Activated T-helper 1 cell treated with anti-CD3 and anti-CD28 coated beads, Interleukin-12 subunit alpha, Interleukin-12 subunit beta, Interleukin-2, Interleukin-4 antibody, amounts not matched to agents 30 ng/mL and 10 ng/mL and 1 ng/mL, durations not matched to agents 14 hours and 24 hours and 36 hours (primary cell): ENCODE results near the gene MARK4. TPM values are rescaled to one million over a fixed set of nuclear protein-coding genes. Genes with fewer than 3 reads are reported as not detected.
"Not testable (repeated sequence)": the region's sequence is repeated elsewhere in the genome, so short reads cannot be mapped to it uniquely, and the experiment has no call there.

Experiments
- DNase-seq: peaks from one replicate; pipeline ENCODE4 v3.0.0; 2021; ENCODE audit warnings: low spot score
- H3K27ac Mint-ChIP-seq: one replicate; pipeline ENCODE4 v1.8.0; 2021; ENCODE audit warnings: mild to moderate bottlenecking, mixed read lengths
- H3K27me3 Mint-ChIP-seq: one replicate; pipeline ENCODE4 v1.8.0; 2022; ENCODE audit warnings: mild to moderate bottlenecking, moderate library complexity, mixed read lengths; ENCODE audit not compliant: insufficient read depth
- H3K36me3 Mint-ChIP-seq: one replicate; pipeline ENCODE4 v1.8.0; 2021; ENCODE audit warnings: low read depth, mixed read lengths
- H3K4me1 Mint-ChIP-seq: one replicate; pipeline ENCODE4 v1.8.0; 2021; ENCODE audit warnings: low read depth, mixed read lengths
- H3K4me3 Mint-ChIP-seq: one replicate; pipeline ENCODE4 v1.8.0; 2021; ENCODE audit warnings: mild to moderate bottlenecking, moderate library complexity, mixed read lengths
- H3K9me3 Mint-ChIP-seq: one replicate; pipeline ENCODE4 v1.8.0; 2021; ENCODE audit warnings: mixed read lengths
- intact Hi-C: fragments of 100-400 bp; cut with micrococcal nuclease; formaldehyde crosslinking; loops from one replicate; pipeline ENCODE4 v1.15.1; 2024
- total RNA-seq: library from RNA; stranded (reverse); gene quantifications from 2 replicates; pipeline ENCODE4 v1.2.3, GENCODE V29; 2022

The MARK4 gene
- total RNA-seq, 1 donor from 2014 or later: 27.2 TPM

DNA sequence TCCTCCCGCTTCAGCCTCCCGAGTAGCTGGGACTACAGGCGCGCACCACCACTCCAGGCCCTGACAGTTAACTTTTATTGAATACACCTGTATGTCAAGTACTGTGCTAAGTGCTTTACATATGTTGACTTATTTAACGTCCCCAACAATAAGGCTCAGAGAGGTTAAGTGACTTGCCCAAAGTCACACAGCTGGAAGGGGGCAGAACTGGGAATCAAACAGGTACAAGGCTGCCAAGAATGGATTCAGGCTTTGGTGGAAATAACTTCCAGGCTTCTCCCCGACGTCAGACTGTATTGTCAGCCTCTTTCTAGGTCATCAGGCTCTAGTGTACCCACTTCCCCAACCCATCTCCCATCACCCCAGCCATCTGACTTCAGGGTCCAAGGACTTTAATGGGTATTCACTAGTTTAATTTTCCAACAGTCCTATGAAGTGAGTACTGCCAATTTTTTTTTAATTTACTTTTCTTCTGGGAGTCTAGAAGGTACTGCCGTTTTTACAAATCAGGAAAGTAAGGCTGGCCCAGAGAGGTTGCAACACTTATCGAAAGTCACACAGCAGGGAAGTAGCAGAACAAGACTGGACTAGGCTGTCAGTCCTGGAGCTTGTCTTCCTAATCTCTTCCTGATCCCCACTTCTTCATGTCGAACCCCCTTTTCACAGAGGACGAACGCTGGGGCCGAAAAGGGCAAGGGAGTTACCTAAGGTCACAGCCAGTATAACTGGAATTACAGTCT lies 76.5 kb downstream of the MARK4 start:
- H3K27me3 Mint-ChIP-seq: peaks cover 21% of the 10 kb centered on the region
- H3K4me1 Mint-ChIP-seq: no peaks in the 10 kb centered on the region
- H3K27ac Mint-ChIP-seq: no peak overlapping the region
- no peaks in the 10 kb centered on the region for H3K9me3 Mint-ChIP-seq
- intact Hi-C loops: no loop called here
- H3K36me3 Mint-ChIP-seq: no peaks in the 10 kb centered on the region
- no peak overlapping the region for H3K4me3 Mint-ChIP-seq
- DNase-seq: no peak

DNA sequence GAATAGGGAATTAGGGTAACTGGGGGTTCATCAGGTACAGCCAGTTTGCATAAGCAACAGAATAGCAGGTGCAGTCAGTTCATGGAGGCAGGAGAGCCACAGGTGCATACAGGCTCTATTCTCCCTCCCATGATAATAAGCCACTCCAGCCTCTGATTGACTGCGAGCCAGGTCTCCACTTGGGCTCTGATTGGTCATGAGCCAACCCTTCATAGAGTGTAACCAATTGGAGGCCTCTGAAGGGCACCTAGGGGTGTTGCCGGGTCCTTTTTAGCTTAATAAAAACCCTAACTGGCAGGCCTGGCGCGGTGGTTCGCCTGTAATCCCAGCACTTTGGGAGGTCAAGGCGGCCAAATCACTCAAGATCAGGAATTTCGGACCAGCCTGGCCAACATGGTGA lies 80.3 kb downstream of the MARK4 start:
- no peaks in the 10 kb centered on the region for H3K4me1 Mint-ChIP-seq
- H3K9me3 Mint-ChIP-seq: no peaks in the 10 kb centered on the region
- H3K27me3 Mint-ChIP-seq: peaks cover 6% of the 10 kb centered on the region
- H3K4me3 Mint-ChIP-seq: no peak overlapping the region
- no peak overlapping the region for H3K27ac Mint-ChIP-seq
- H3K36me3 Mint-ChIP-seq: no peaks in the 10 kb centered on the region
- DNase-seq: no peak
- intact Hi-C loops: no loop called here

DNA sequence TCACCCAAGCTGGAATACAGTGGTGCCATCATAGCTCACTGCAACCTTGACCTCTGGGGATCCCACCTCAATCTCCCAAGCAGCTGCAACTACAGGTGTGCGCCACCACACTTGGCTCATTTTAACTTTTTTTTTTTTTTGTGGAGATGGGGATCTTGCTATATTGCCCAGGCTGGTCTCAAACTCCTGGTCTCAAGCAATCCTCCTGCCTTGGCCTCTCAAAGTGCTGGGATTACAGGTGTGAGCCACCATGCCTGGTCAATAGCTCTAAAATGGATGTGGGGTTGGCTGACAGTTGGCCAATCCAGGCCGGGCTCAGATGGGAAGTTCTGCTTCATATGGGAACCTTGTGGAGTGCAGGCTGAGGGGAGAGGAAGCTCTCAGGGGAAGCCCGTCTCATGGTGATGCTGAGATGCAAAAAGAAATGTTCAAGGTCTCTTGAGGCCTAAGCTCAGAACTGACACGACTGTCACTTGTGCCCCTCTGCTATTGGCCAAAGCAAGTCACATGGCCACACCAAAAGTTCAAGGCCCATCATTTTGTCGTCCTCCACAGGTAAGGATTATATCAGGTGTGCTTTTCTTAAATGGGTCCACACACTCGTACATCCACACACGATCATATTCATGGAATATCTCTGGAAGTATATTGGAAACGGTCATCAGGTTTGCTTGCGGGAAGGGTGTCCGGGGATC lies 82.7 kb downstream of the MARK4 start:
- Mint-ChIP-seq H3K4me1 (no peaks in the 10 kb centered on the region), H3K27ac (no peak overlapping the region), H3K9me3 (no peaks in the 10 kb centered on the region), H3K27me3 (peaks cover 6% of the 10 kb centered on the region), H3K4me3 (no peak overlapping the region), H3K36me3 (no peaks in the 10 kb centered on the region)
- no peak for DNase-seq
- intact Hi-C loops: no loop called here

DNA sequence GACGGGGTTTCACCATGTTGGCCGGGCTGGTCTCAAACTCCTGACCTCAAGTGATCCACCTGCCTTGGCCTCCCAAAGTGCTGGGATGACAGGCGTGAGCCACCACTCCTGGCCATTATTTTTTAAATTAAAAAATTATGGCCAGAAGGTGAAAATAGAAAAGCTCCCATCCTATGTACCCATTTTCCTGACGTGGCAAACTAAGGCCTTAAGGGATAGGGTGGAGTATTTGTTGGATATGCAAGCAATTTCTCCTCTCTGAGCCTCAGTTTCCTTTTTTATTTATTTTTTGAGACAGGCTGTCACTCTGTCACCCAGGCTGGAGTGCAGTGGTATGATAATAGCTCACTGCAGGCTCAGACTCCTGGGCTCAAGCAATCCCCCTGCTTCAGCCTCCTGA lies 83.8 kb downstream of the MARK4 start:
- H3K27me3 Mint-ChIP-seq, H3K4me1 Mint-ChIP-seq, H3K36me3 Mint-ChIP-seq, intact Hi-C loops, H3K9me3 Mint-ChIP-seq, H3K4me3 Mint-ChIP-seq, H3K27ac Mint-ChIP-seq, DNase-seq: not testable (repeated sequence)

DNA sequence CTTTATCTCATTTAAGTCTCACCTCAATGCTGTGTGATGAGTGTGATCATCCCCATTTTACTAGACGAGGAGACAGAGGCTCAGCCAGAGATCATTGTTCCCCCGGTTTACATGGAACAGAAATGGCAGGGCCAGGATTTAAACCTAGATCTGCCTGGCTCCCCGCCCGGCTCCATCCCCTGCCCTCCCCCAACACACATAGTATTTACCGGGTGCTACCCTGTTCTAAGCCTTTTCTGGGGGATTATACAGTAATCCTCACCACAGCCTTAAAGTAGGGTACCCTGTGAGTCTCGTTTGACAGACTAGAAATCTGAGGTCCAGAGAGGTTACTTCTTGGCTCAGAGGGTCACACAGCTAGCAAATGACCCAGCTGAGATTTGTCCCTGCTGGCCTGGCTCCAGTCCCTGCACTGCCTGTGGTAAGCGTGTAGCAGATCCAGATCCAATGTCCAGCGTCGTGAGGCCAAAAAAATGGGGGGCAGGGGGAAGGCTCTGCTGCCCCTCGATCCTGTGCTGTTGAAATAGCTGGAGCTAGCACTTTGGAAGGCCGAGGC lies 85.7 kb downstream of the MARK4 start:
- Mint-ChIP-seq H3K4me1 (peaks cover 6% of the 10 kb centered on the region), H3K4me3 (no peak overlapping the region), H3K36me3 (no peaks in the 10 kb centered on the region), H3K27ac (no peak overlapping the region), H3K27me3 (peaks cover 5% of the 10 kb centered on the region), H3K9me3 (no peaks in the 10 kb centered on the region)
- intact Hi-C loops: no loop called here
- no peak for DNase-seq

DNA sequence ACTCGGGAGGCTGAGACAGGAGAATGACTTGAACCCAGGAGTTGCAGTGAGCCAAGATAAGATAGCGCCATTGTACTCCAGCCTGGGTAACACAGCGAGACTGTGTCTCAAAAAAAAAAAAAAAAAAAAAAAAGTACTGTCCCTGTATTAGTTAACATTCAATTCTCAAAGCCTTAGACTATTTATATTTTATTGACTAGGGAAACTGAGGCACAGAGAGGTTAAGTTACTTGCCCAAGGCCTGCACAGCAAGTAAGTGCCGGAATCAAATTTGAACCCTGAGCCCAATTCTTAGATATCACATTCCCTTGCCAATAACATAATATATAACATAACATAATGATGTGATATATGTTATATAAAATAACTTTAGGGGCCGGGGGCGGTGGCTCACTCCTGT lies 88.6 kb downstream of the MARK4 start:
- Mint-ChIP-seq H3K4me3 (peak overlapping the region; percentile 54), H3K9me3 (no peaks in the 10 kb centered on the region), H3K27ac (no peak overlapping the region), H3K36me3 (no peaks in the 10 kb centered on the region), H3K27me3 (peaks cover 9% of the 10 kb centered on the region), H3K4me1 (peaks cover 6% of the 10 kb centered on the region)
- DNase-seq: no peak
- intact Hi-C loops: loop anchor here (1.0 kb wide), 1 partner anchor 31 kb away; the partner anchor contains the start of gene ERCC2

DNA sequence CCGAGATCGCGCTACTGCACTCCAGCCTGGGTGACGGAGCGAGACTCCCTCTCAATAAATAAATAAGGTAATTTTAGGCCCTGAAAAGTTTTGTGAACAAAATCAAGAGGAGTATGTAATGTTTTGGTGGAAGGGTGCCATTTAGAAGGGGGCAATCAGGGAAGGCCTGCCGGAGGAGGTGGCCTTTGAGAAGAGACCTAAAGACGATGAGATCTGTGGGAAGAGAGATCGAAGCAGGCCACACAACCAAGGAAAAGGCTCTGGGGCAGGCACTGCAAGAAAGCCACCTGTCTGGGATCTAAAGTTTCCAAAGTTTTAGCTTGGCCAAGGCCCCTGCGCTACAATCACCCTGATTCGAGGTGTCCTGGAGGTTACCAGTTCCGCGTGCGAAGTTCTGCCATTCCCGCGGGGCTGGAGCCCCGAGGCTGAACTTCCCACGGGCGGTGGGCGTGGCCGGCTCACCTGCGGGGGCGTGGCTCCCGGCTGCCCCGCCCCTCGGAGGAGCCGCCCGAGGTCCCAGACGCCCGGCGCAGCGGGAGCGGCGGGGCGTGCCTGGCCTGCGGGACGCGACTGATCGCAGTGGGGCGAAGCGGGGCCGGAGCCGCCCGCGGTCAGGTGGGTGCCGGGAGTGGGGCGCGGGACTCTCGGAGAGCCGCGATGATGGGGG lies 89.3 kb downstream of the MARK4 start, which contains the start of gene KLC3:
TSS of gene KLC3 (plus strand) at position 519 of the 667 bp plus-strand sequence. CDS start 4,792 bp downstream, outside the sequence.
- Mint-ChIP-seq H3K4me1 (peaks cover 6% of the 10 kb centered on the region), H3K4me3 (peak within 1 kb of the TSS; percentile 54), H3K9me3 (no peaks in the 10 kb centered on the region), H3K27ac (no peak within 1 kb of the TSS), H3K27me3 (peaks cover 10% of the 10 kb centered on the region), H3K36me3 (no peaks in the 10 kb centered on the region)
- intact Hi-C loops: loop anchor here (1.0 kb wide), 1 partner anchor 30 kb away; the partner anchor contains the start of gene ERCC2
- peak; percentile 35 for DNase-seq

DNA sequence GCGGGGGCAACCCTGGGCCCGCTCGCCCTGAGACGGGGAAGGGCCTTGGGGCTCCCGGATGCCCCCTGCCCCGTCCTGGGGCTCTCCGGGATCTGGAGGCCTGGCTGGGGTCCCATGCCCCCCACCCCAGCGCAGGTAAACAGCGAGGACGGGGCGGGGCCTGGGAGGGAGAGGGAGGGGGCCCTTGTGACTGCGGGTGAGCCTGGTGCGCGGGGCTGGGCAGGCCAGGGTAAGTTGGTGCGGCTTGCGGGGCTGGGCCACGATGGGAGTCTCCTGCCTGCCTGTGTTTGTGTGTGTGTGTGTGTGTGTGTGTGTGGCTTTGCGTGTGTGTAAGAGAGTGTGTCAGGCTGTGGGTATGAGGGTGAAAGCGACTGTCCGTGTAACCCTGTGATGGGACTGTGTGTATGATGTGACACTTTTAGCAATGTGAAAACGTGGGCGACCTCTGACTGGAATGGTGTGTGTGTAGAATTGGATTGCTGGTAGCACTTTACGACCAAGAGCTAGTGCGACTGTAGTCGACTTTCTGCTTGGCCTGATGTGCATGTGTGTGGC lies 89.9 kb downstream of the MARK4 start:
- peaks cover 10% of the 10 kb centered on the region for H3K27me3 Mint-ChIP-seq
- intact Hi-C loops: loop anchor here (1.0 kb wide), 1 partner anchor 29 kb away; the partner anchor contains the start of gene ERCC2
- no peaks in the 10 kb centered on the region for H3K36me3 Mint-ChIP-seq
- H3K27ac Mint-ChIP-seq: no peak overlapping the region
- H3K4me1 Mint-ChIP-seq: peaks cover 6% of the 10 kb centered on the region
- no peak for DNase-seq
- H3K4me3 Mint-ChIP-seq: no peak overlapping the region
- no peaks in the 10 kb centered on the region for H3K9me3 Mint-ChIP-seq

DNA sequence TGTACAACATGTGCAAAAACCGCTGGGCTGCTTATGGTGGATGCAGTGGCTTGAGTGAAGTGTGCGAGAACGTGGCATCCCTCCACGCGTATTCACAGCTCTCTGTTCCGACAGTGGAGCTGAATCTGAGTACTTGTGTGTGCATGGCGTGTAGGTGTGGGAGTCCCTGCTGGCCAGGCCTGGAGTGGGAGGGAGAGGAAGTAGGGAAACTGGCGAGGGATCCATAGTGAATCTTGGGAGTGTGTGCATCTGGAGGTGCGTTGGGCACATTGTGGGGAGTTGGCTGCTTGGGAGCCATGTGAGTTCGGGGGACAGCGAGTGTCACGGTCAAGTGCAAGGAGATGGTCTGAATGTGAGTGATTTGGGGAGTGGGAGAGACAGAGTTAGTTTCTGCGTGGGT lies 91.8 kb downstream of the MARK4 start:
- Mint-ChIP-seq H3K27ac (no peak overlapping the region), H3K27me3 (peaks cover 10% of the 10 kb centered on the region), H3K9me3 (no peaks in the 10 kb centered on the region), H3K36me3 (no peaks in the 10 kb centered on the region), H3K4me3 (no peak overlapping the region), H3K4me1 (peaks cover 6% of the 10 kb centered on the region)
- DNase-seq: no peak
- intact Hi-C loops: no loop called here

DNA sequence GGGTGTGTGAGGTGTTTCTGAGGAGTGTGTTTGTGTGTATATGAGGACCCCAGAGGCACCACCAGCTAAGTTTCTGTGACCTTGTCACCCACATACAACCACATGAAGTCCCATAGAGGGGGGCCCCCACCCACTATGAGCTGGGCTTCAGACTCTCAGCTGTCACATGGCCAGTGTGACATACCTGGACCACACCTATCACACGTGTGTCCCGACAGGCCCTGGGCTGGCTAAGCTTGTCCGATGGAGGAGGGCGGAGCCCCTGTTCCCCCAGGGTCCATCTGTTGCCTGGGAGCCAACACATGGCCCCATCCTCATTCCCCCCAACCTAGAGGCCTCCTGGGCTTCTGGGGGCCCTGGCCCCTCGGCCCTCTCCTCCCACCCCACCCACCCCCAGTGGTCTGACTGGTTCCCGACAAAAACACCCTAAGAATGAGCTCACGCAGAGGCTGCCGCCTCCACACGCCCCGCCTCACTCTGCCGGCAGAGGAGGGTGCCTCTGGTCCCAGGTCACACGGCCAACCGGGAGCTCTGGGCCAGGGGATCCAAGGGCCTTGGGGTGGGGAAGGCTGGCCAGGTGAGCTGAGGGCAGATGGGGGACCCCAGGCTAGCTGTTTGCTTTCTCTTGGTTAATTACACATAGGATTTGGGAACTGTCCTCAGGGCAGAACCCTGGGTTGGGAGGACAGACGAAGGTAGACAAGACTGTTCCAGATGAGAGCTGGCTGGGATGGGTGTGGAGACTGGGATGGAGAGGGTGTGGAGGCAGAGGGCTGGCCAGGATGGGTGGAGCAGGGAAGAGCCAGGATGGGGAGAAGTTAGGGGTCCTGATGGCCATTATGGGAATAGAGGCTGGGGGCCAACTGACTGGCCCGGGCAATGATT lies 93.8 kb downstream of the MARK4 start:
- Mint-ChIP-seq H3K27ac (peak overlapping the region; percentile 31), H3K27me3 (peaks cover 10% of the 10 kb centered on the region), H3K9me3 (no peaks in the 10 kb centered on the region), H3K4me1 (peaks cover 6% of the 10 kb centered on the region), H3K36me3 (no peaks in the 10 kb centered on the region), H3K4me3 (no peak overlapping the region)
- intact Hi-C loops: no loop called here
- DNase-seq: no peak

DNA sequence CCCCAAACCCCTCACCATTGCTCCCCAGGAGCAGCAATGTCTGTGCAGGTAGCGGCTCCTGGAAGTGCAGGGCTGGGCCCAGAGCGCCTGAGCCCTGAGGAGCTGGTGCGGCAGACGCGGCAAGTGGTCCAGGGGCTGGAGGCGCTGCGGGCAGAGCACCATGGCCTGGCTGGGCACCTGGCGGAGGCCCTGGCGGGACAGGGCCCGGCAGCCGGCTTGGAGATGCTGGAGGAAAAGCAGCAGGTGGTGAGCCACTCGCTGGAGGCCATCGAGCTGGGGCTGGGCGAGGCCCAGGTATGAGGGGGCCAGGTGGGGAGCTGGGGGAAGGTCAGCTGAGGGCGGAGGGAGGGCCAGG lies 94.4 kb downstream of the MARK4 start:
- no peak overlapping the region for H3K27ac Mint-ChIP-seq
- no peaks in the 10 kb centered on the region for H3K36me3 Mint-ChIP-seq
- H3K4me1 Mint-ChIP-seq: no peaks in the 10 kb centered on the region
- H3K27me3 Mint-ChIP-seq: peaks cover 5% of the 10 kb centered on the region
- no peaks in the 10 kb centered on the region for H3K9me3 Mint-ChIP-seq
- intact Hi-C loops: no loop called here
- DNase-seq: no peak
- no peak overlapping the region for H3K4me3 Mint-ChIP-seq

DNA sequence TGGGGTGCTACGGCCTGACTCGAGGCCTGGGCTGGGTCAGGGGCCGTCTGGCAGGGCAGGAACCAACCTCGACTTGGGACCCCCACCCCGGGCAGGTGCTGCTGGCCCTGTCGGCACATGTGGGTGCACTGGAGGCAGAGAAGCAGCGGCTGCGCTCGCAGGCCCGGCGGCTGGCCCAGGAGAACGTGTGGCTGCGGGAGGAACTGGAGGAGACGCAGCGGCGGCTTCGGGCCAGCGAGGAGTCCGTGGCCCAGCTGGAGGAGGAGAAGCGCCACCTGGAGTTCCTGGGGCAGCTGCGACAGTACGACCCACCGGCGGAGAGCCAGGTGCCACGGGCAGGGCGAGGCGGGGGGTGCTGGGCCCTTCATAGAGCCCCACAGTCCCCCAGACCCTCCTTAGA lies 95.4 kb downstream of the MARK4 start:
- DNase-seq: no peak
- Mint-ChIP-seq H3K4me3 (no peak overlapping the region), H3K4me1 (no peaks in the 10 kb centered on the region), H3K36me3 (no peaks in the 10 kb centered on the region), H3K9me3 (no peaks in the 10 kb centered on the region), H3K27me3 (peaks cover 5% of the 10 kb centered on the region), H3K27ac (no peak overlapping the region)
- intact Hi-C loops: no loop called here
